Hepatocyte (in vitro differentiated cells): ENCODE data around the gene SRC.

Experiments
- EZH2 ChIP-seq: fragments of 200-600 bp; sonication (generic); IDR thresholded peaks from 2 replicates; pipeline ENCODE4 v1.6.1; 2016; ENCODE audit warnings: antibody characterized with exemption, mild to moderate bottlenecking, borderline replicate concordance
- TF ChIP-seq, protein P1 (sequence below): fragments of 200-600 bp; sonication (generic); IDR thresholded peaks from 2 replicates; pipeline ENCODE4 v1.5.1; 2016; ENCODE audit warnings: antibody characterized with exemption, mild to moderate bottlenecking; ENCODE audit not compliant: poor library complexity

DNA sequence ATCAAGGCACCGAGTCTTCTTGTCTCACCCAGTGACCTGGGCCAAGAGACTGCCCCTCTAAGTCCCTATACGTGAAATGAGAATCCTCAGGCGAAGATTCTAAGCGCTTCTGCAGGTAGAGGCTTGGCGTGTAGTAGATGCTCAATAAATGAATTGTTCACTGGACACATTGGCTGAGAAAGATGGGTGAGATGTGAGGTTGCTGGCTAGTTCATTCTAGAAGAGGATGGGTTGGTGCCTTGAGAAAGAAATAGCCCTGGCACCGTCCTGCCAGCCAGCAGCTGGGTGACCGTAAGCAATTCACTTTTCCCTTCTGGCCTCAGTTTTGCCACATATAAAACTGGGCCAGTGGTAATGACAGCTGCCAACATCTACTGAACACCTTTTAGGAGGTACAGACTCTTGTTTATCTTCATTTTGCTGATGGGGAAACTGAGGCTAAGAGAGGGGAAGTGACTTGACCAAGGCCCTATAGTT, 1.4 kb downstream of the SRC start:
- TF ChIP-seq, protein P1, sequence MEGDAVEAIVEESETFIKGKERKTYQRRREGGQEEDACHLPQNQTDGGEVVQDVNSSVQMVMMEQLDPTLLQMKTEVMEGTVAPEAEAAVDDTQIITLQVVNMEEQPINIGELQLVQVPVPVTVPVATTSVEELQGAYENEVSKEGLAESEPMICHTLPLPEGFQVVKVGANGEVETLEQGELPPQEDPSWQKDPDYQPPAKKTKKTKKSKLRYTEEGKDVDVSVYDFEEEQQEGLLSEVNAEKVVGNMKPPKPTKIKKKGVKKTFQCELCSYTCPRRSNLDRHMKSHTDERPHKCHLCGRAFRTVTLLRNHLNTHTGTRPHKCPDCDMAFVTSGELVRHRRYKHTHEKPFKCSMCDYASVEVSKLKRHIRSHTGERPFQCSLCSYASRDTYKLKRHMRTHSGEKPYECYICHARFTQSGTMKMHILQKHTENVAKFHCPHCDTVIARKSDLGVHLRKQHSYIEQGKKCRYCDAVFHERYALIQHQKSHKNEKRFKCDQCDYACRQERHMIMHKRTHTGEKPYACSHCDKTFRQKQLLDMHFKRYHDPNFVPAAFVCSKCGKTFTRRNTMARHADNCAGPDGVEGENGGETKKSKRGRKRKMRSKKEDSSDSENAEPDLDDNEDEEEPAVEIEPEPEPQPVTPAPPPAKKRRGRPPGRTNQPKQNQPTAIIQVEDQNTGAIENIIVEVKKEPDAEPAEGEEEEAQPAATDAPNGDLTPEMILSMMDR, result no peak
- TF ChIP-seq EZH2, result no peak
